GM10266 (cell line): ENCODE measurements around the gene ATF6.

Experiments
- DNase-seq: peaks from one replicate; pipeline ENCODE4 v3.0.0; 2012; ENCODE audit errors: extremely low spot score
- CTCF ChIP-seq: IDR thresholded peaks from 2 replicates; pipeline ENCODE4 v1.5.1; 2012; ENCODE audit warnings: mild to moderate bottlenecking, low read depth; ENCODE audit not compliant: control insufficient read depth, insufficient read depth; ENCODE audit errors: missing control alignments

The ATF6 gene

GRCh38 chr1:161766102-161766981, at the start of gene ATF6:
Gene ATF6 (plus strand): TSS chr1:161766320. CDS start chr1:161766361, 41 bp downstream.
- DNase-seq = peak; percentile 70
- no peak for TF ChIP-seq CTCF

GRCh38 chr1:161718559-161719324, 47.4 kb upstream of the ATF6 start:
- no peak for TF ChIP-seq CTCF

GRCh38 chr1:161719325-161719611, 46.9 kb upstream of the ATF6 start:
- DNase-seq = no peak
- no peak for TF ChIP-seq CTCF

More at GRCh38 chr1:161718559-161719324, 47.4 kb upstream of the ATF6 start:
- DNase-seq = no peak

- no peak for DNase-seq
- TF ChIP-seq CTCF = no peak
These were observed 45.7 kb upstream of the ATF6 start for GRCh38 chr1:161720422-161720821.

GRCh38 chr1:161720956-161721737, 45.0 kb upstream of the ATF6 start, which contains the start of gene FCRLB:
Gene FCRLB (plus strand): TSS chr1:161721544. CDS start chr1:161722673, 1,129 bp downstream.
- DNase-seq = no peak
- no peak for TF ChIP-seq CTCF

- DNase-seq = no peak
- TF ChIP-seq CTCF = no peak
These were observed 44.3 kb upstream of the ATF6 start for GRCh38 chr1:161721738-161722343.
